ENCODE data around the gene CUL3. TPM values are rescaled to one million over a fixed set of nuclear protein-coding genes. Genes with fewer than 3 reads are reported as not detected.

Gene CUL3
- total RNA-seq, 1 donor from 2014 or later: 94.8 TPM

GRCh38 chr2:224472827-224473226 is 112.3 kb downstream of the CUL3 start:
- no peaks in the 10 kb centered on the region for H3K9me3 Mint-ChIP-seq

GRCh38 chr2:224472137-224472536 is 113.0 kb downstream of the CUL3 start:
- no peaks in the 10 kb centered on the region for H3K27me3 Mint-ChIP-seq (ENCODE audit: low read depth)
- H3K4me1 Mint-ChIP-seq: no peaks in the 10 kb centered on the region
- peaks cover 20% of the 10 kb centered on the region for H3K36me3 Mint-ChIP-seq
- H3K27ac Mint-ChIP-seq: no peak overlapping the region
- H3K9me3 Mint-ChIP-seq: no peaks in the 10 kb centered on the region
- TF ChIP-seq CTCF (IDR thresholded peaks at IDR 0.05; ENCODE audit: unreplicated experiment): no peak
- no peak overlapping the region for H3K4me3 Mint-ChIP-seq
- no peak for DNase-seq (ENCODE audit: low spot score in 2 of 2, unreplicated experiment in 2 of 2)

More at GRCh38 chr2:224472827-224473226, 112.3 kb downstream of the CUL3 start:
- Mint-ChIP-seq H3K4me3 (no peak overlapping the region), H3K27me3 (ENCODE audit: low read depth) (no peaks in the 10 kb centered on the region), H3K27ac (no peak overlapping the region), H3K4me1 (no peaks in the 10 kb centered on the region), H3K36me3 (peaks cover 25% of the 10 kb centered on the region)
- no peak for TF ChIP-seq CTCF (IDR thresholded peaks at IDR 0.05; ENCODE audit: unreplicated experiment)
- no peak for DNase-seq (ENCODE audit: low spot score in 2 of 2, unreplicated experiment in 2 of 2)

GRCh38 chr2:224469374-224469964 is 115.7 kb downstream of the CUL3 start:
- peaks cover 3% of the 10 kb centered on the region for H3K36me3 Mint-ChIP-seq
- no peak for TF ChIP-seq CTCF (IDR thresholded peaks at IDR 0.05; ENCODE audit: unreplicated experiment)
- no peaks in the 10 kb centered on the region for H3K4me1 Mint-ChIP-seq
- H3K27ac Mint-ChIP-seq: no peak overlapping the region
- DNase-seq (ENCODE audit: low spot score in 2 of 2, unreplicated experiment in 2 of 2): no peak
- H3K27me3 Mint-ChIP-seq (ENCODE audit: low read depth): no peaks in the 10 kb centered on the region
- H3K9me3 Mint-ChIP-seq: peaks cover 4% of the 10 kb centered on the region
- H3K4me3 Mint-ChIP-seq: no peak overlapping the region

- no peak for TF ChIP-seq CTCF (IDR thresholded peaks at IDR 0.05; ENCODE audit: unreplicated experiment)
- H3K4me1 Mint-ChIP-seq: no peaks in the 10 kb centered on the region
- H3K36me3 Mint-ChIP-seq: no peaks in the 10 kb centered on the region
- H3K27ac Mint-ChIP-seq: no peak overlapping the region
- no peak for DNase-seq (ENCODE audit: low spot score in 2 of 2, unreplicated experiment in 2 of 2)
- no peak overlapping the region for H3K4me3 Mint-ChIP-seq
- H3K9me3 Mint-ChIP-seq: peaks cover 23% of the 10 kb centered on the region
- H3K27me3 Mint-ChIP-seq (ENCODE audit: low read depth): no peaks in the 10 kb centered on the region
These were observed 118.8 kb downstream of the CUL3 start for GRCh38 chr2:224466304-224466895.

- Mint-ChIP-seq H3K4me3 (no peak overlapping the region), H3K27ac (no peak overlapping the region), H3K36me3 (no peaks in the 10 kb centered on the region), H3K4me1 (no peaks in the 10 kb centered on the region), H3K9me3 (peaks cover 40% of the 10 kb centered on the region), H3K27me3 (ENCODE audit: low read depth) (no peaks in the 10 kb centered on the region)
- DNase-seq (ENCODE audit: low spot score in 2 of 2, unreplicated experiment in 2 of 2): no peak
- TF ChIP-seq CTCF (IDR thresholded peaks at IDR 0.05; ENCODE audit: unreplicated experiment): no peak
These were observed 123.8 kb downstream of the CUL3 start for GRCh38 chr2:224461391-224461790.

Data from mesothelial cell of epicardium (in vitro differentiated cells).